Endothelial cell of umbilical vein (primary cell): ENCODE measurements around the gene TSPAN14.

Experiments
- EZH2 ChIP-seq: IDR thresholded peaks from 2 replicates; pipeline ENCODE4 v1.6.1; 2012; ENCODE audit warnings: borderline replicate concordance, low read depth, mild to moderate bottlenecking, moderate library complexity, low read length, inconsistent platforms; ENCODE audit not compliant: severe bottlenecking
- FOS ChIP-seq: IDR thresholded peaks from 2 replicates; pipeline ENCODE4 v1.6.1; 2011; ENCODE audit warnings: mild to moderate bottlenecking, low read length, moderate library complexity, borderline replicate concordance; ENCODE audit not compliant: insufficient read depth
- JUN ChIP-seq: IDR thresholded peaks from 2 replicates; pipeline ENCODE4 v1.6.1; 2011; ENCODE audit warnings: borderline replicate concordance, low read depth; ENCODE audit not compliant: insufficient read length, insufficient read depth
- MYC ChIP-seq: IDR thresholded peaks from one replicate; pipeline ENCODE4 v1.6.1; 2011; ENCODE audit warnings: mild to moderate bottlenecking, low read depth, low read length
- POLR2A ChIP-seq: IDR thresholded peaks from 2 replicates; pipeline ENCODE4 v1.6.1; 2012; ENCODE audit warnings: low read depth, mild to moderate bottlenecking, control low read depth, low read length
- POLR2AphosphoS5 ChIP-seq: IDR thresholded peaks from 2 replicates; pipeline ENCODE4 v1.6.1; 2012; ENCODE audit warnings: low read depth, mild to moderate bottlenecking, control low read depth, low read length, moderate library complexity; ENCODE audit not compliant: insufficient read depth
- TF ChIP-seq, protein P1 (sequence below): IDR thresholded peaks from 2 replicates; pipeline ENCODE4 v1.6.1; 2011; ENCODE audit not compliant: insufficient read depth, insufficient read length
- TF ChIP-seq, protein P2 (sequence below), 2 donors: IDR thresholded peaks; 1 replicate in 1 of 2; 2 replicates in 1 of 2; pipeline ENCODE4 v1.5.1; 2011; ENCODE audit warnings: low read length in 2 of 2, mild to moderate bottlenecking in 2 of 2, moderate library complexity in 2 of 2, control low read depth in 1 of 2, inconsistent platforms in 1 of 2, low read depth in 1 of 2; ENCODE audit not compliant: insufficient read depth in 1 of 2; ENCODE audit errors: extremely low read depth in 1 of 2

DNA sequence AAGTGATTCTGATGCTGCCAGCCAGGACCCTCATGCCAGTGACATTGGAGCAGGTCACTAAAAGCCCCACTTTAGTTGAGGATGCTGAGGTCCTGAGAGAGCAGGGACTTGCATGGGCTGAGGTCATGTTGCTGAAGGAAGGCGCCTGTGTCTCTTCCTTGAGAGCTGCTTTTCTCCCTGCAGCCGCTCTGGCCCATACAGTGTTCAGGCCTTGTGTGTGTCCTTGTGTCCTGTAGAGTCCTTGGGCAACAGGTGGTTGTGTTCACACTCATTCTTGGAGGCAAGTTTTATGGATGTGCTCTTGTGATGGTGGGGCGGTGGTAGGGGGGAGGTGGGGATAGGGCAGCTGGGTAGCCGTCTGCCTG, 33.3 kb downstream of the TSPAN14 start:
- TF ChIP-seq POLR2A (no peak), POLR2AphosphoS5 (no peak), EZH2 (no peak), MYC (no peak), FOS (no peak), JUN (no peak)
- TF ChIP-seq, protein P1, sequence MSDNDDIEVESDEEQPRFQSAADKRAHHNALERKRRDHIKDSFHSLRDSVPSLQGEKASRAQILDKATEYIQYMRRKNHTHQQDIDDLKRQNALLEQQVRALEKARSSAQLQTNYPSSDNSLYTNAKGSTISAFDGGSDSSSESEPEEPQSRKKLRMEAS, result no peak
- TF ChIP-seq, protein P2, sequence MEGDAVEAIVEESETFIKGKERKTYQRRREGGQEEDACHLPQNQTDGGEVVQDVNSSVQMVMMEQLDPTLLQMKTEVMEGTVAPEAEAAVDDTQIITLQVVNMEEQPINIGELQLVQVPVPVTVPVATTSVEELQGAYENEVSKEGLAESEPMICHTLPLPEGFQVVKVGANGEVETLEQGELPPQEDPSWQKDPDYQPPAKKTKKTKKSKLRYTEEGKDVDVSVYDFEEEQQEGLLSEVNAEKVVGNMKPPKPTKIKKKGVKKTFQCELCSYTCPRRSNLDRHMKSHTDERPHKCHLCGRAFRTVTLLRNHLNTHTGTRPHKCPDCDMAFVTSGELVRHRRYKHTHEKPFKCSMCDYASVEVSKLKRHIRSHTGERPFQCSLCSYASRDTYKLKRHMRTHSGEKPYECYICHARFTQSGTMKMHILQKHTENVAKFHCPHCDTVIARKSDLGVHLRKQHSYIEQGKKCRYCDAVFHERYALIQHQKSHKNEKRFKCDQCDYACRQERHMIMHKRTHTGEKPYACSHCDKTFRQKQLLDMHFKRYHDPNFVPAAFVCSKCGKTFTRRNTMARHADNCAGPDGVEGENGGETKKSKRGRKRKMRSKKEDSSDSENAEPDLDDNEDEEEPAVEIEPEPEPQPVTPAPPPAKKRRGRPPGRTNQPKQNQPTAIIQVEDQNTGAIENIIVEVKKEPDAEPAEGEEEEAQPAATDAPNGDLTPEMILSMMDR (IDR thresholded peaks at IDR 0.05; ENCODE audit: extremely low read depth in 1 of 2, insufficient read depth in 1 of 2, low read depth in 1 of 2, low read length in 2 of 2), result no peak
